ENCODE measurements around the gene NADSYN1.

GRCh38 chr11:71472941-71473792 lies 20.2 kb downstream of the NADSYN1 start:
- no peak for TF ChIP-seq ZBTB33 (CRISPR knock-in tag; IDR thresholded peaks at IDR 0.05)
- no peak for TF ChIP-seq BATF2 (CRISPR knock-in tag; IDR thresholded peaks at IDR 0.05)
- no peak for TF ChIP-seq FOXM1 (CRISPR knock-in tag; IDR thresholded peaks at IDR 0.05)
- no peak for TF ChIP-seq RFX5 (IDR thresholded peaks at IDR 0.05; ENCODE audit: low read depth, low read length)
- TF ChIP-seq BCLAF1 (IDR thresholded peaks at IDR 0.05) = no peak
- no peak for TF ChIP-seq CHD2 (IDR thresholded peaks at IDR 0.05; ENCODE audit: low read depth, low read length)
- no peak for TF ChIP-seq POGZ (CRISPR knock-in tag; IDR thresholded peaks at IDR 0.05)
- TF ChIP-seq HDAC6 (IDR thresholded peaks at IDR 0.05; ENCODE audit: low read depth, low read length) = no peak
- no peak for TF ChIP-seq ZUFSP (CRISPR knock-in tag; IDR thresholded peaks at IDR 0.05; ENCODE audit: borderline replicate concordance)
- no peak for TF ChIP-seq MAX (IDR thresholded peaks at IDR 0.05)
- TF ChIP-seq RXRB (CRISPR knock-in tag; IDR thresholded peaks at IDR 0.05; ENCODE audit: borderline replicate concordance) = no peak
- TF ChIP-seq ZNF225 (CRISPR knock-in tag; IDR thresholded peaks at IDR 0.05) = no peak
